ENCODE measurements around the gene DIAPH3.

DIAPH3 gene

DNA sequence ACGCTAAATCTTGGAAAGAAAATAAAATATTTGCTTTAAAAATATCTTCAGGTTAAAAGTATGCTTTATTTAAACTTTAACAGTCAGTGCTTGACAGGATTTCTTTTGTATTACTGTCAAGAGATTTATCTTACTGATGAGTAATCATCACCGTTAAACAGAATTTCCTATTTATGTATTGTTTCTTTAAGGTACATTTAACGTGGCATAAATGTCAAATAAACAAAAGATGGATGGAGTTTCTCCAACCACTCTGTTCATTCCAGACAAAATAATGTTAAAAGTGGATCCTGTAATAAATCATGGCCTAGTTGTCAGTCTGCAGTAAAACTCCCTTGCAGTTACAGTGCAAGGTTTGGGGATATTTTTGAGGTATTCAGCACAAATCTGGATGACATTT lies 298.3 kb downstream of the DIAPH3 start:
- no peak for FAIRE-seq

- no peak for FAIRE-seq
These were observed 300.1 kb downstream of the DIAPH3 start for GRCh38 chr13:59863621-59864020.

DNA sequence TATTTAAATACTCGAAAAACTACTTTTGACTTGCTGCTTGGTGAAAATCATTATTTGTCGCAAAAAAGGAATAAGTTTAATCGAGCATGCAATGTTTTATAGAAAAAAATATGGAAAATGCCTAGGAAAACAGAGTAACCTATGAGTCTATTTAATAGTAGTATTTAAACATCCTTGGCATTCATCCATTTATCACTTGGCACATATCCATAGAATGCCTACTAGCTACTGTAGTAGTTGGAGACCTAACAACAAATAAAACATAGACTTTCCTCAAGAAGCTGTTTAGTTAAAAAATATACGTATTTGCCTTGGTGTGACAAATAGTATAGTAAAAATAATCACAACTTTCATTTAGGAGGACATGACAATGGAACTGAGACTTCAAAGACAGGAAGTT lies 302.1 kb downstream of the DIAPH3 start:
- FAIRE-seq = no peak

GRCh38 chr13:59856281-59856810 lies 307.4 kb downstream of the DIAPH3 start:
- FAIRE-seq = no peak

DNA sequence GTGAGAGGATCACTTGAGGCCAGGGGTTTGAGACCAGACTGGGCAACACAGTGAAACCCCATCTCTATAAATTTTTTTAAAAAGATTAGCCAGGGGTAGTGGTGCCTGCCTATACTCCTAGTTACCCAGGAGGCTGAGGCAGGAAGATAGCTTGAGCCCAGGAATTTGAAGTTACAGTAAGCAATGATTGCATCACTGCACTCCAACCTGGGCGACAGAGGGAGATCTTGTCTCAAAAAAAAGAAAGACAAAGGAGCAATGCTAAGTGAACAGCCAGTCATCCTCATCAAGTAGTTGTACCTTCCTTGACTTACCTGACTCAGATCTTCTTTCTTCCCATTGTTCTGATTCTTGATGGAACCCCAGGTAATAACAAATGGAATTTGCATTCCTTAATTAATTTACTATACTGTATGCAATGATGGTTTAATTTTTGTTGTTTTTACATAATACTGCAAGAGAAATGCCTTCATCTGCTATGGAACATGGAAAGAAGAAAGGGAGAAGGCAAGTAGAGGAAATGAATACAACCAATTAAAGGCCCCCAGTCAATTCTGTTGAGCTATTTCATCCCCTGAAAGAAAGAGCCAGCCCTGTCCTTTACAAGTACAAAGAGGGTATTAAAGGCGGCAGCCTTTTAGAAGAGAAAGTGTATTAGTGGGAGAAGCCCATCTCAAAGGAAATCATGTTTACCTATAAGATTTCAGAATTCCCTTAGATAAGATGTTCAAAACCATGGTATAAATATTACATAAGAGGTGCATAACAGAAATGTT lies 316.7 kb downstream of the DIAPH3 start:
- FAIRE-seq = no peak

DNA sequence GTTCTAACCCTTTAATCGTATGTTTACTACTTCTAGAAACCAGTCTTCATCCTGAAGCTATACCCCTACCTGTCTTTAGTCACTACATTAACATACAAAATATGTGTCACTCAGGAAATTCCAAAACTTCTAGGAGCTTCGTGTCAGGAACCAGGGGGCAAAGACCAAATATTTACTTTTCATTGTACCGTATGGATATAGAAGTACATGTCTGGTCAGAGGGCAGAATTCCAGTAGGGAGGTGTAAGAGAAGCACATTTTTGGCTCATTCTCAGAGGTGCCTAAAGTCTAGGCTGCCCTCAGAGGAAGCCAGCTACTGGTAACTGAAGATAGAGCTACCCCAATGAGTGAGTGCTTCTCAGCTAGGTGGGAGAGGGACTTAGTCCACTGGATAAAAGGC lies 320.7 kb downstream of the DIAPH3 start:
- FAIRE-seq = no peak

- no peak for FAIRE-seq
These were observed 321.2 kb downstream of the DIAPH3 start for GRCh38 chr13:59842507-59842906.

DNA sequence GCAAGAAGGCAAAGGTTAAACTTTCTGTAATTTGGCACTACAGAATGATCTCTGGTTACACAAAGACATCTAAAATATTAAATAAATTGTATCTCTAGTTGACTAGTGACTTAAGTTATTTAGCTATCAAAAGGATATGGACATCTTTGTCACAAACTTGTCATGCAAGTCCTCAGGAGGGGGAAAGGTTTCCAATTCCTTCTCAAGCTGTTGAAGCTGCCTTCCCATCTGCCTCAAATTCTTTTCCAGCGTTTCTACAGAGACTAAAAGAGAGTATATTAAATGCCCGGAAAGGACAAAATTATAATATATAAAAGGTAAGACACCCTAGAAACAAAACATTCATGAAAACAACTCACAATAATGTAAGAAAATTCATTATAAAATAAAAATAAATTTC lies 324.5 kb downstream of the DIAPH3 start:
- no peak for FAIRE-seq

GRCh38 chr13:59837101-59837500 lies 326.6 kb downstream of the DIAPH3 start:
- no peak for FAIRE-seq

GRCh38 chr13:59835569-59835968 lies 328.2 kb downstream of the DIAPH3 start:
- no peak for FAIRE-seq

- no peak for FAIRE-seq
These were observed 328.9 kb downstream of the DIAPH3 start for GRCh38 chr13:59834801-59835200.

DNA sequence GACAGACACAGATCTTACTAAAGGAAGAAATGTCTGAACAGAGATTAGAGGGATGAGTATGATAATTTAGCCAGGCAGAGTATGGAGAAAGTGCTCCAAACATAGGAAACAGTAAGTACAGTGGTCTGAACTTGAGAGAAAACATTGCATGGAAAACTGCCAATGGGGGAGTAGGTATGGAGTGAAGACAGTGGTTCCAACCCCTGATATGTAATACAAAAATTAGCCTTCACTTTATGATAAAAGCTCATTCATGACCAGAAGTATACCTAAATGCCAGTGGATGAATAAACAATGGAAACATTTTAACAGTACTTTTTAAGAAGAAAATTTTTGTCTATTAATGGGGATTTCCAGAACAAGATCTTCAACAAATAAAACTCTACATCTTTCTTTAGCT lies 334.0 kb downstream of the DIAPH3 start:
- FAIRE-seq = no peak

GRCh38 chr13:59823486-59823885 lies 340.2 kb downstream of the DIAPH3 start:
- FAIRE-seq = no peak

GRCh38 chr13:59809564-59809963 lies 354.2 kb downstream of the DIAPH3 start:
- no peak for FAIRE-seq

GRCh38 chr13:59806801-59807200 lies 356.9 kb downstream of the DIAPH3 start:
- peak; percentile 58 for FAIRE-seq

GRCh38 chr13:59801107-59801880 lies 362.4 kb downstream of the DIAPH3 start:
- no peak for FAIRE-seq

DNA sequence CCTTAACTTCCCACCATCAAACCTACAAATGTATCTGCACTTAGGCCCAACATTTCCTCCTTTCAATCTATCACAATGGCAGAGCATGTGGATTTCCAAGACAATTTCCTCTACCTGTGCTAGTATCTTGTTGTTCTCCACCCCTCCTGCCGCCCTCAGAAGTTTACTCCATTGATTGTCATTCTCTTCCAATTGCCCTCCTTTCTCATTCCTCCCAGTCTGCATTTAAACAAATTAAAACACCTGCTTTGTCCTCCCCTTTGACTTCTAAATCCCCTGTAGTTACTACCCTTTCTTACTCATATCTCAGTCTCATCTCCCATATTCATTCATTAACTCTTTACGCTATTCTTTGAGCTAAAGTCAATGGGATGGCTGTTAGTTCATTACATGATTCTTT lies 370.6 kb downstream of the DIAPH3 start:
- FAIRE-seq = no peak

DNA sequence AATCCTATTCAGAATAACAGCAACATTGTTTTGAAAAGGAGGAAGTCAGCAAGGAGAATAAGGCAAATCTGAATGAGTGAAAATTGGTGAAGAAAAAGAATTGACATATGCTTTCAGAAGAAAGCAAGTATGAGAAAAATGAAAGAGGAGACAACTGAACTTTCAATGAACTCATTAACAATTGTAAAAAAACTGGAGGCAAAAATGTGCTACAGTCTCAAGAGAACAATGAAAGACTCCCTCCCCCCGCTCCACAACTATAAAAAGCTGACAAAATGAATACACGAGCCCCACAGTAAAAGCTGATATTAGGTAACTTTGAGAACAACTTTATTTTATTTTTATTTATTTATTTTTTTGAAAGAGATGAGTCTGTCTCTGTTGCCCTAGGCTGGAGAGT lies 373.1 kb downstream of the DIAPH3 start:
- FAIRE-seq = no peak

- no peak for FAIRE-seq
These were observed 374.2 kb downstream of the DIAPH3 start for GRCh38 chr13:59789558-59789957.

DNA sequence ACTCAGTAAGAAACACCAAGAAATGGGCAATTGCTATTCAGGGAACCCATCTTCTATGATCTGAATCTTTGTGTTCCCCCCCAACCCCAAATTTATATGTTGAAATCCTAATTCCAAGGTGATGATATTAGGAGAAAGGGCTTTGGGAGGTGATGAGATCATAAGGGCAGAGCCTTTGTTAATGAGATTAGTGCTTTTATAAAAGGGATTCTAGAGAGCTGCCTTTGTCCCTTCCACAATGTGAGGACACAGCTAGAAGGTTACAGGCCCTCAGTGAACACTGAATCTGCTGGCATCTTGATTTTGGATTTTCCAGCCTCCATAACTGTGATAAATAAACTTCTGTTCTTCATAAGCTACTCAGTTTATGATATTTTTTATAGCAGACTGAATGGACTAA lies 376.0 kb downstream of the DIAPH3 start:
- FAIRE-seq = no peak

DNA sequence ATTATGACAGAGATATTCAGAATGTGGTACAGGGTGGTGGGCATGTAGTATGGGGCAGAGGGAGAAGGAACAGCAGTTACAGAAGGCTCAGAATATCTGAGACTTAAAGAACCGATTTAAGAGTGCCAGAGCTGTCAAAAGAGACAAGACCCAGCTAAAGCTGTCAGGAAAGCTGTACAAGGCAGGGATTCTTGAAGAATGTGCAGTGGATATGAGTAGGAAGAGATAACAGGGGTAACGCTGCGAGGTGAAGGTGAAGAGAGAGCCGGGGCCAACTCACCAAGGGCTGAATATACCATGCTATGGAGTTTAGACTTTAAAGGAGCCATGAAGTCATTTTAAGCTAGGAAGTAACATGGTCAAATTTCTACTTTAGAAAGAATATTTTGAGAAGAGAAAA lies 381.0 kb downstream of the DIAPH3 start:
- no peak for FAIRE-seq

DNA sequence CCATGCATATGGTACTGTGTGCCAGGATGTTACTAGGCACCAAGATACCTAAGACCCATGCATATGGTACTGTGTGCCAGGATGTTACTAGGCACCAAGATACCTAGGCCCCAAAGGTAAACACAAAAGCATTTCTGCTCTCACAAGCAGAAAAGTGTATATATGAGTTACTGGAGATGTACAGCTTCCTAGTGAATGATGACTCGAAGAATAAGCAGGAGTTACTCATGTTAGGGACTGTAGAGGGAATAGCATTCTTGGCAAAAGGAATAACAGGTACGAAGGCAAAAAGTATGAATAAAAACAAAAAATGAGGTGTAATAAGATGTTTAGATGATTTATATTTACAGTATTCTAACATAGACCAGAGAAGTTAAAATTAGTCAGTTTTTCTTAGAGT lies 383.7 kb downstream of the DIAPH3 start:
- no peak for FAIRE-seq

GRCh38 chr13:59776924-59777690 lies 386.6 kb downstream of the DIAPH3 start:
- FAIRE-seq = no peak
